GM18499 (cell line): ENCODE results near the gene NFE2L2.
"Not testable (repeated sequence)": the region's sequence is repeated elsewhere in the genome, so short reads cannot be mapped to it uniquely, and the experiment has no call there.

ENCODE experiments used
- ATAC-seq: cut with Tn5 transposase; IDR thresholded peaks from one replicate; pipeline ENCODE4 v1.9.1; 2021; ENCODE audit warnings: moderate number of reproducible peaks; ENCODE audit not compliant: insufficient read depth, unreplicated experiment

Gene NFE2L2

GRCh38 chr2:177239932-177240630, 24.4 kb downstream of the NFE2L2 start:
- peak; percentile 62 for ATAC-seq

DNA sequence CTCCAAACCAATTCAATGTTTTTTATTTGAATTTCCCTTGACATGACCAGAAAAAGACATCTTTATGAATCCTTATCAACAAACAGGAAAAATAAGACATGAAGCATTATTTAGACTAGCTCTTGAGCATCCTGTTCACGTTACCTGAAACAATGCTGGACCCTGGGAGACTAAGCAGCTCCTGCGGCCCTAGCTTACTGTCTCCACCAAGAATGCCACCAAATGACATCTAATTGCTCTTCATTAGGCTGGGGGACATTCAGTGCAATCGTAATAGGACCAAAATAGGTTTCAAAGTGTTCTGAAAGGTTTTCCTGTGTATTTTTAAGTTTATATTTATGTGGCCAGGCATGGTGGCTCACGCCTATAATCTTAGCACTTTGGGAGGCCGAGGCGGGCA, 25.5 kb downstream of the NFE2L2 start:
- no peak for ATAC-seq

GRCh38 chr2:177237932-177238331, 26.6 kb downstream of the NFE2L2 start:
- no peak for ATAC-seq

DNA sequence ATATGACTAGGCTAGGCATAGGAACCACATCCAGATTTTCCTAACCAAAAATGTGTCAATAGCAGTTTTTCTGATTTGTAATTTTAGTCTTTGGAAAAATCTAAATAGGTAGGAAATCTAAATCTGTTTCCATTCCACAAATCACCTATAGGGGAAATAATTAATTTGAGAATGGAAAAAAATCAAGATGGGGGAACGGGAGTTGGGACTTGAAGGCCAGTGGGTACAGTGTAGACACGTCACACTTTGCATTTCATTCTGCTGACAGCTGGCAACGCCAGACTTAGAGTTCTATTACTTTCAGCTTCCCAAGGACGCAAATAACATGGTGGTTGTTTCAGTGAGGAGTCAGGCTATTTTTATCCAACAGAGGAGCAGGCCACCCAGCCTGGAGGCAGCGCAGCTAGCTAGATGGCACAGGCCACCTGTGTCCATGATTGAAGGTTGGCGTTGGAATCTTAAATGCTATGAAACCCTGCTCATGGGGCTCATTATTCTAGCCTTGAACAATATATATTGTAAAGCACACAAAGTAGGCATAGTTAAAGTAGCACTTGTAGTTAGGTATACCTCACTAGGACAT, 28.6 kb downstream of the NFE2L2 start:
- ATAC-seq: no peak

GRCh38 chr2:177234267-177234666, 30.3 kb downstream of the NFE2L2 start:
- no peak for ATAC-seq

GRCh38 chr2:177232098-177232704, 32.3 kb downstream of the NFE2L2 start:
- no peak for ATAC-seq

DNA sequence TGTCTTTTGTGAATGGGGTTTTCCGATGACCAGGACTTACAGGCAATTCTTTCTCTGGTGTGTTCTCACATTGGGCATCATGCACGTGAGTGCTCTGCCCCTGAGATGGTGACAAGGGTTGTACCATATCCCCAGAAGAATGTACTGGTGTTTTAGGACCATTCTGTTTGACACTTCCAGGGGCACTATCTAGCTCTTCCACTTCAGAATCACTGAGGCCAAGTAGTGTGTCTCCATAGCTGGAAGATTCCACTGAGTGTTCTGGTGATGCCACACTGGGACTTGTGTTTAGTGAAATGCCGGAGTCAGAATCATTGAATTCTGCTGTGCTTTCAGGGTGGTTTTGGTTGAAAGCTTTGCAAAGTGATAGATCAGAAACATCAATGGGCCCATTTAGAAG, 33.3 kb downstream of the NFE2L2 start:
- ATAC-seq: no peak

DNA sequence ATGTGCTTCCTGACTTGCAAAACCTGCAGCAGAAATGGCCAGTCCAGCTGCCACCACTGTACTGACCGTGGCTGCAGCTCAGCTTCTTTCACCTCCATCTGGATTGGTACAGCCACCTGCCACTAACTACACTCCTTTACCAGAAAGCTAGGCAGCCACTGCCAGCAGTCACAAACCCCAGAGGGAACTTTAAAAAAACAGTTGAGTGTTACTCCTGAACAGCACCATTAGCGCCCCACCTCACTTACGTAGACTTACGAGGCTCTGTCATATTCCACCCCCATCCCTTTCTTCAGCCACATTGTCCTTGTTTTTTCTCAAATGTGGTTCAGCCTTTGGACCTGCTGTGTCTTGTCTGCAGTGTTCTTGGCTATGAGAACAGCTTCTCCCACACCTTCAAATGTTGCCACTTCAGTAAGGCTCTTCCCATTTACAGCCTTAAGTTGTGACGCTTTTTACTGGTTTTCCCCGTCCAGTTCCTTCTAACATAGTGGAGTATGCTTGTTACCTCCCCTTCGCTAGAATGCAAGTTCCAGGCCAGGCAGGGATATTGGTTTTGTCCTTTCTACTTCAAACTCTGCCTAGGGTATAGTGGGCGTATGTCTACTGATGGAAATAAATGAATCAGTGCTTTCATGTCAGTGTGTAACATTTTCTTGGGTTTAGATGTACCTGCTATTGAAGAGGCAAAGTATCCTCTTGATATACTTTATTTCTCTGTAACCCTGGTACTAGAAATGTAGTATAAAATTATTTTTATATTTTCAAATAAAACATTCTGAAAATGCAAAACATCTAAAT, 34.9 kb downstream of the NFE2L2 start:
- ATAC-seq: no peak

GRCh38 chr2:177225965-177226360, 38.6 kb downstream of the NFE2L2 start:
- ATAC-seq: no peak

DNA sequence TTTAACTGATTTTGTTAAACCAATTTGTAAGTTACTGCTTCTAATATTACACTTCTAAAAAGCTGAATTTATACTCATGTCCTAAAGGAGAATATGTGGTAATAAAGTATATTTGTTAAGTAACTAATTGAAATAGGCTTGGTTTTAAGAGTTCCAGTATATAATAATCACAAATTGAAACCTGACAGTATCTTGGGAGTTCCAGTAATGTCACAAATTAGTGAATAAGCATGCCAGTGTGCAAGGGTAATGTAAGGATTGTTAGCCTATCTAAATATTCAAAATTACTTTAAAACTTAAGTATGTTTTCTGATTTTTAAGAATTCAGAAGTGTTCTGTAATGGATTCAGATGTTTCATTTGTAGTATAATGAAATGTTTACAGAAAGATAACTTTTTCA, 41.1 kb downstream of the NFE2L2 start:
- ATAC-seq: not testable (repeated sequence)

- ATAC-seq: no peak
These were observed 42.6 kb downstream of the NFE2L2 start for GRCh38 chr2:177221970-177222369.

DNA sequence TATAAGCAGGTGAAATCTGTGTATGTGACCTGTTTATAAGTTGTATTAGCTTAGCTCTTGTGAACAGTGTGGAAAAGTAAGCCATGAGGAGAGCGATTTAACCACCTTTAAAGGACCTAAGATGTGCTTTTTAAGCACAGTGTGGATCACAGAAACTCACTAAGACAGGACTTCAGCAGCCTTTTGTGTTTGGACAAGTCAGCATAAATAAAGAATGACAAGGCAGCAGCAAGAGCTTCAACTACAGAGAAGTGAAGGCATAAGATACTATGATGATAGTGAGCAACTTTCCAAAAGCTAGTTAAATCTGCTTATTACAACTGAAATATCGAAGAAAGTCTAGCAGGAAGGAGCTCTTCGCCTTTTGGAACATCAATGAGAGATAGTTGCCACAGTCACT, 43.0 kb downstream of the NFE2L2 start:
- no peak for ATAC-seq

- not testable (repeated sequence) for ATAC-seq
These were observed 44.7 kb downstream of the NFE2L2 start for GRCh38 chr2:177219787-177220186.

GRCh38 chr2:177217247-177217843, 47.2 kb downstream of the NFE2L2 start:
- no peak for ATAC-seq

- ATAC-seq: peak; percentile 28
These were observed 51.4 kb downstream of the NFE2L2 start for GRCh38 chr2:177212891-177213856.

GRCh38 chr2:177212106-177212890, 52.2 kb downstream of the NFE2L2 start, which contains the start of gene HNRNPA3:
Gene HNRNPA3 (plus strand): TSS chr2:177212794. CDS start chr2:177212800, 6 bp downstream.
- ATAC-seq: peak; percentile 80

DNA sequence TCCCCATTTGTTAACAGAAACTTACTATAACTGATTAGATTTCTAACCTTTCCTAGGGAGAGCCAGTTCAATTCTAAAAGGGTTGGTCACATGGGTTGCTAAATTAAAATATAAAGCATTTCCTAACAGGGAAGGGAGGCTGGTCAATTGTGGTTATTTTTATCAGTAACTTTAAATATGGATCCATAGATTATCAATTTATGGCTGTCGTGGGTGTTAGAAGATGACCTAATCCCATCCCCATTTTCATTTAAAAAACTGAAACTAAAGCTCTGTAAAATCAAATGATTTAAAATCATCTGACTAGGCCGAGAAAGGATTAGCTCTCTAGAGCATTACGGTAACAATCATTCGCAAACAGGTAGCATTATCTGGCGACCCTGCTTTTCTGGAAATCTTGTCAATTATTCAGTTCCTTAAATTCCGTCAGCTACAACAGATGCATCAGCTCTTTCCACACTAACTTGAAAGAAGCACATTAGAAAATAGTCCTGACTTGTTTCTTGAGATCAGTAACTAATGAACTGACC, 52.9 kb downstream of the NFE2L2 start:
- ATAC-seq: no peak

DNA sequence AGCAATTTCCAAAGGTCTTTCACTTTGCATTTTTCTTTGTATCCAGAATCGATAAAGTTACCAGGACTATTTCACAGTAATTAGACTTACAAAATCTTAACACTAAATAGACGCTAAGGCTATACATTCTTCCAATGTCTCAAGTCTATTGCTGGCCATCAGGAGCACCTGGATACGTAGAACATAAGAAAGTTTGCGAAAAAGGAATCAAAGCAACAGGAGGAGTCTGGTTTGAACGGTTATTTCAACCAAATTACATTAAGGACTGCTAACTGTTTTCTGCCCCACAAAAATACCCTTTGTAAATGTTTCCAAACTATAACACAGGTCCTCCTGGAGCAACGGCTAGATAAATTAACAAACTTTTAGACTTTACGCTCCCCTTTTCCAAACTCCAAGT, 53.4 kb downstream of the NFE2L2 start:
- no peak for ATAC-seq
